ENCODE measurements around the gene UBAP2L. TPM values are rescaled to one million over a fixed set of nuclear protein-coding genes. Genes with fewer than 3 reads are reported as not detected.

Gene UBAP2L
- total RNA-seq, 1 donor from 2014 or later = 101 TPM

DNA sequence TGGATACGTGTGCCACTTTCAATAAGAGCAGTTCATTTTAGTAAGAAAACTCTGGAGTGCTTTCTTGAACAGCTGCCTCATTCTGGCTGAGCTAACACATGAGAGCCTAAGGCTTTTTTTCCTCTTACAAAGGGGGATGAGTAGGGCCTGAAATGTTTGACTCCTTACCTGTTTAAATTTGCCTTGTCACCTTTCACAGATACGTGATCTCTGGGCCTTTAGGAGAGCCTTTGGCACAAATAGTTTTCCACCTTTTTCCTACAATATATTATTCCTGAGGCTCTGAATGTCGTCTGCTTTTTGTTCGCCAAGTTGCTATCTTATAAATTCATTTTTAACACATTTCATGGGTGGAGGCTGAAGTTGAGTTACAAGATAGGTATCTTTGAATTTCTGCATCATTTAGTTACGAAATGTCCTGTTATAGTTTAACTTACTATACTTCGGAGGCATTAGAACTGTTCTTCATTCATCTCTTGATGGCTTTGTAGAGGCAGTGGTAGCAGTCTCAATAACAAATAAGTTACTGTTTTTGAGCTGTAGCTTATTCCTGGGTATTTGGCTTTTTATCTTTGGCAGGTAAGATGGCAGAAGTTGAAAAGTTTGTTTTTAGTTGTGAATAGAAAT lies 17.2 kb downstream of the UBAP2L start:
- intact Hi-C loops (cut with micrococcal nuclease) = no loop called here
- DNase-seq = no peak
- H3K4me1 ChIP-seq = peaks cover 10% of the 10 kb centered on the region
- no peaks in the 10 kb centered on the region for H3K9me3 ChIP-seq (replicated peaks)
- H3K27ac ChIP-seq (replicated peaks) = no peak overlapping the region
- H3K27me3 ChIP-seq (ENCODE audit: low read depth) = no peaks in the 10 kb centered on the region
- no peak overlapping the region for H3K4me3 ChIP-seq
- TF ChIP-seq, protein P1, sequence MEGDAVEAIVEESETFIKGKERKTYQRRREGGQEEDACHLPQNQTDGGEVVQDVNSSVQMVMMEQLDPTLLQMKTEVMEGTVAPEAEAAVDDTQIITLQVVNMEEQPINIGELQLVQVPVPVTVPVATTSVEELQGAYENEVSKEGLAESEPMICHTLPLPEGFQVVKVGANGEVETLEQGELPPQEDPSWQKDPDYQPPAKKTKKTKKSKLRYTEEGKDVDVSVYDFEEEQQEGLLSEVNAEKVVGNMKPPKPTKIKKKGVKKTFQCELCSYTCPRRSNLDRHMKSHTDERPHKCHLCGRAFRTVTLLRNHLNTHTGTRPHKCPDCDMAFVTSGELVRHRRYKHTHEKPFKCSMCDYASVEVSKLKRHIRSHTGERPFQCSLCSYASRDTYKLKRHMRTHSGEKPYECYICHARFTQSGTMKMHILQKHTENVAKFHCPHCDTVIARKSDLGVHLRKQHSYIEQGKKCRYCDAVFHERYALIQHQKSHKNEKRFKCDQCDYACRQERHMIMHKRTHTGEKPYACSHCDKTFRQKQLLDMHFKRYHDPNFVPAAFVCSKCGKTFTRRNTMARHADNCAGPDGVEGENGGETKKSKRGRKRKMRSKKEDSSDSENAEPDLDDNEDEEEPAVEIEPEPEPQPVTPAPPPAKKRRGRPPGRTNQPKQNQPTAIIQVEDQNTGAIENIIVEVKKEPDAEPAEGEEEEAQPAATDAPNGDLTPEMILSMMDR (IDR thresholded peaks at IDR 0.05; ENCODE audit: borderline replicate concordance) = no peak
- peaks cover 99% of the 10 kb centered on the region for H3K36me3 ChIP-seq

DNA sequence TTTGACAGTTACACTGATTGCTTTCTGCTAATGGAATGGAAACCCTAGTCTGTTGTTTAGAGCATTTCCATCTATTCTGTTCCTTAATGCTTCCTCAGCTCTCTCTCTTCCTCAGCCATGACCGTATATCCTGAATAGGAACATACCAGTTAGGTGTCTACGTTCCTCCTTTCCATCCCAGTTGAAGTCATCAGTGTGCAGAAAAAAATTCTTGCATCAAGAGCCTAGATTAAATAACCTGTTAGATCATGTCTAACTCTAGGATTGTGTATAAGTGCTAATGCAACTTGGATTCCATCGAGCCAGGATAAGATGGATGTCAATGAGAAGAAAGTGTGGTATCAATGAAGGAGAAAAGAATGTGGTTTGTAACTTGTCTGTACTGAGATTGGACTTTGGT lies 18.7 kb downstream of the UBAP2L start:
- Histone ChIP-seq H3K27me3 (ENCODE audit: low read depth) (no peaks in the 10 kb centered on the region), H3K27ac (replicated peaks) (no peak overlapping the region), H3K36me3 (peaks cover 99% of the 10 kb centered on the region)

DNA sequence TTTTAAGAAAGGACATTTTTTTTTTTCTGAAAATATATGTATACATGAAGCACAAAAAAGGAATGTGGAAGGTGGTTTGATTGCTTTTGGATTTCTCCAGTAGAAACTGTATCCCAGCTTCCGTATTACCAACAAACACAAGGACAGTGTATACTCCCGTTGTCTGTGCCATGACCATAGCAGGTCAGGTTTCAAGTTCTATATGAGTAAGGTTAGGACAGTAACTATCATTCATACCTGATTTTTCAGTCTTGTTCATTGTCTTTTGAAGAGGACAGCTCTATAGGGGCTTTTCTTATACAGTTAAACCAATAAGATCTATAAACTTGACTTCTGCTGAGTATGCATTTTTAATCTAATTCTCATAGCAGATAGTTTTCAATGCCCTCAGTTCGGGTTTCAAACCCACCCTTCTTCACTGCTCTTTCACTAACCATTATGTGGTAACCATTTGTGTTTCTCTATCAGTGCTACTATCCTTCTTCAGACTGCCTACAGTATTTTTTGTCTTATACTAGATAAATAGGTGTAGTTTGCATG lies 19.6 kb downstream of the UBAP2L start:
- TF ChIP-seq, protein P1 (IDR thresholded peaks at IDR 0.05; ENCODE audit: borderline replicate concordance) = no peak
- H3K4me1 ChIP-seq = peaks cover 10% of the 10 kb centered on the region
- intact Hi-C loops (cut with micrococcal nuclease) = no loop called here
- no peaks in the 10 kb centered on the region for H3K9me3 ChIP-seq (replicated peaks)
- no peaks in the 10 kb centered on the region for H3K27me3 ChIP-seq (ENCODE audit: low read depth)
- no peak overlapping the region for H3K4me3 ChIP-seq
- no peak overlapping the region for H3K27ac ChIP-seq (replicated peaks)
- peaks cover 99% of the 10 kb centered on the region for H3K36me3 ChIP-seq
- DNase-seq = no peak

More for the DNA sequence above, 18.7 kb downstream of the UBAP2L start:
- Histone ChIP-seq H3K4me3 (no peak overlapping the region), H3K9me3 (replicated peaks) (no peaks in the 10 kb centered on the region), H3K4me1 (peaks cover 10% of the 10 kb centered on the region)
- intact Hi-C loops (cut with micrococcal nuclease) = no loop called here
- TF ChIP-seq, protein P1 (IDR thresholded peaks at IDR 0.05; ENCODE audit: borderline replicate concordance) = no peak
- DNase-seq = no peak

DNA sequence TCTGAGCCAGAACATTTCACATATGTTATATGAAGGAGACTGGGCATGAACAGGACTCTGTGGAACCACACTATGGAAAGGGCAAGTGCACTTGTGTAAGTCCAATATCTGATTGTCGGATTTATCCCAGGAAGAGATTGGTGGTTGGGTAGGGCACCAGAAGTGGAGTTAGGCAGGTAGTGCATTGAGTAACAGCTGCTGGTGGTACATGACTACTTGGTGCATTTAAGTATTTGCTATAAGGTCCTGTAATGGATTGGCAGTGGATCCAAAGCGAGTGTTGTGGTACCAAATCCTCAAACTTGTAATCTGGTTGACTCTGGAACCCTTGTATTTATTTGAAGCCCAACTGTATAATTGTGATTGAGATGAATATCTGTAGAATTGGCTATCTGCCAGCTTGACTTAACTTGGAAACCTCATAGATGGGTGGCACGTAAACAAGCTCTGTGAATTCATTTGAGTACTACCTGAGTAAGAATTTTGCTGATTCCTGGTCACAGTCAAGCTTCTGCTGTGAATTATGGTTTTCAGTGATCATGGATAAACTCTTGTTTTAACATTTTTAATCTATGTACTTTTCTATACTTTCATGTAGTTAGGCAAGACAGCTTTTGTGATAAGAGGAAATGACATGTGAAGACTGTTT lies 21.1 kb downstream of the UBAP2L start:
- Histone ChIP-seq H3K36me3 (peaks cover 99% of the 10 kb centered on the region), H3K27ac (replicated peaks) (no peak overlapping the region), H3K4me1 (peaks cover 10% of the 10 kb centered on the region), H3K4me3 (no peak overlapping the region), H3K27me3 (ENCODE audit: low read depth) (no peaks in the 10 kb centered on the region), H3K9me3 (replicated peaks) (no peaks in the 10 kb centered on the region)
- TF ChIP-seq, protein P1 (IDR thresholded peaks at IDR 0.05; ENCODE audit: borderline replicate concordance) = no peak
- DNase-seq = no peak
- intact Hi-C loops (cut with micrococcal nuclease) = no loop called here

DNA sequence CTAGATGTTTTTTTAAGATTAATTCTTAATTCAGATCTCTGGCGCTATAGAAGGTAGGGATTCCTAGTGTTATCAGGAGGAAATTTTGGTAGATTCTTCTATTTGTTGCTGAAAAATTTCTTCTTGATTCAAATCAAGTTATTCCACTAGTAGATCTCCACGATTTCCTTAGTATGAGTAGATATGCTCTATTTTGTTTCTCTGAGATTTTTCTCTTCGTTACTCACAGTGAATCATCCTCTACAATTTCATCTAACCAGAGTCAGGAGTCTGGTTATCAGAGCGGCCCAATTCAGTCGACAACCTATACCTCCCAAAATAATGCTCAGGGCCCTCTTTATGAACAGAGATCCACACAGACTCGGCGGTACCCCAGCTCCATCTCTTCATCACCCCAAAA lies 32.9 kb downstream of the UBAP2L start:
- TF ChIP-seq, protein P1 (IDR thresholded peaks at IDR 0.05; ENCODE audit: borderline replicate concordance) = no peak
- DNase-seq = no peak
- intact Hi-C loops (cut with micrococcal nuclease) = no loop called here

More for the DNA sequence above, 32.9 kb downstream of the UBAP2L start:
- Histone ChIP-seq H3K9me3 (replicated peaks) (no peaks in the 10 kb centered on the region), H3K27ac (replicated peaks) (no peak overlapping the region), H3K36me3 (peaks cover 100% of the 10 kb centered on the region), H3K27me3 (ENCODE audit: low read depth) (no peaks in the 10 kb centered on the region), H3K4me1 (no peaks in the 10 kb centered on the region), H3K4me3 (no peak overlapping the region)

Data from left ventricle myocardium inferior (tissue), 1 donor.